ENCODE data around the gene MTHFR.

Gene MTHFR

GRCh38 chr1:11795238-11795890, 10.4 kb downstream of the MTHFR start:
- TF ChIP-seq GATA3 (IDR thresholded peaks at IDR 0.05; ENCODE audit: low read depth, low read length) (no peak), GATA2 (IDR thresholded peaks at IDR 0.05; ENCODE audit: low read depth, low read length) (no peak)

GRCh38 chr1:11794446-11795237, 11.1 kb downstream of the MTHFR start:
- TF ChIP-seq GATA2 (IDR thresholded peaks at IDR 0.05; ENCODE audit: low read depth, low read length) (no peak), GATA3 (IDR thresholded peaks at IDR 0.05; ENCODE audit: low read depth, low read length) (no peak)

GRCh38 chr1:11793819-11794218, 11.9 kb downstream of the MTHFR start:
- TF ChIP-seq GATA2 (IDR thresholded peaks at IDR 0.05; ENCODE audit: low read depth, low read length) (no peak), GATA3 (IDR thresholded peaks at IDR 0.05; ENCODE audit: low read depth, low read length) (no peak)

- TF ChIP-seq GATA3 (IDR thresholded peaks at IDR 0.05; ENCODE audit: low read depth, low read length): no peak
- no peak for TF ChIP-seq GATA2 (IDR thresholded peaks at IDR 0.05; ENCODE audit: low read depth, low read length)
Measured at GRCh38 chr1:11792106-11792505, 13.7 kb downstream of the MTHFR start.

GRCh38 chr1:11790880-11791715, 14.7 kb downstream of the MTHFR start:
- TF ChIP-seq GATA3 (IDR thresholded peaks at IDR 0.05; ENCODE audit: low read depth, low read length): no peak
- no peak for TF ChIP-seq GATA2 (IDR thresholded peaks at IDR 0.05; ENCODE audit: low read depth, low read length)

GRCh38 chr1:11790101-11790879, 15.5 kb downstream of the MTHFR start:
- TF ChIP-seq GATA3 (IDR thresholded peaks at IDR 0.05; ENCODE audit: low read depth, low read length) (no peak), GATA2 (IDR thresholded peaks at IDR 0.05; ENCODE audit: low read depth, low read length) (no peak)

- TF ChIP-seq GATA2 (IDR thresholded peaks at IDR 0.05; ENCODE audit: low read depth, low read length) (no peak), GATA3 (IDR thresholded peaks at IDR 0.05; ENCODE audit: low read depth, low read length) (no peak)
Measured at GRCh38 chr1:11789126-11790067, 16.4 kb downstream of the MTHFR start.

GRCh38 chr1:11788549-11789053, 17.2 kb downstream of the MTHFR start:
- TF ChIP-seq GATA2 (IDR thresholded peaks at IDR 0.05; ENCODE audit: low read depth, low read length) (no peak), GATA3 (IDR thresholded peaks at IDR 0.05; ENCODE audit: low read depth, low read length) (no peak)

- no peak for TF ChIP-seq GATA3 (IDR thresholded peaks at IDR 0.05; ENCODE audit: low read depth, low read length)
- TF ChIP-seq GATA2 (IDR thresholded peaks at IDR 0.05; ENCODE audit: low read depth, low read length): no peak
Measured at GRCh38 chr1:11787804-11788436, 17.8 kb downstream of the MTHFR start.

GRCh38 chr1:11787251-11787803, 18.4 kb downstream of the MTHFR start:
- TF ChIP-seq GATA2 (IDR thresholded peaks at IDR 0.05; ENCODE audit: low read depth, low read length) (no peak), GATA3 (IDR thresholded peaks at IDR 0.05; ENCODE audit: low read depth, low read length) (no peak)

- no peak for TF ChIP-seq GATA3 (IDR thresholded peaks at IDR 0.05; ENCODE audit: low read depth, low read length)
- TF ChIP-seq GATA2 (IDR thresholded peaks at IDR 0.05; ENCODE audit: low read depth, low read length): no peak
Measured at GRCh38 chr1:11786168-11786567, 19.6 kb downstream of the MTHFR start.
